GM21529 (cell line): ENCODE results near the gene OS9.

Source experiments
- ATAC-seq: cut with Tn5 transposase; IDR thresholded peaks from one replicate; pipeline ENCODE4 v1.9.1; 2021; ENCODE audit not compliant: unreplicated experiment

OS9 gene

GRCh38 chr12:57751788-57752667 is 58.1 kb downstream of the OS9 start, which contains the start of gene CDK4:
CDK4 (minus strand) TSS chr12:57752310; CDS start chr12:57751717, 593 bp downstream.
- ATAC-seq: peak; percentile 66

- ATAC-seq: no peak
Measured at GRCh38 chr12:57752668-57753000, 58.7 kb downstream of the OS9 start.

- no peak for ATAC-seq
Measured at GRCh38 chr12:57753756-57754337, 59.9 kb downstream of the OS9 start.

- ATAC-seq: peak; percentile 40
Measured at GRCh38 chr12:57754411-57755193, 60.7 kb downstream of the OS9 start, which contains the start of gene MARCHF9. MARCHF9 (plus strand) TSS chr12:57755103; CDS start chr12:57755529, 426 bp downstream.

- no peak for ATAC-seq
Measured at GRCh38 chr12:57755194-57755453, 61.2 kb downstream of the OS9 start.

GRCh38 chr12:57755454-57756372 is 61.8 kb downstream of the OS9 start:
- ATAC-seq: no peak

- ATAC-seq: peak; percentile 22
Measured at GRCh38 chr12:57756406-57757341, 62.7 kb downstream of the OS9 start.

- no peak for ATAC-seq
Measured at GRCh38 chr12:57757771-57758170, 63.8 kb downstream of the OS9 start.

- no peak for ATAC-seq
Measured at GRCh38 chr12:57758552-57759359, 64.8 kb downstream of the OS9 start.

- ATAC-seq: no peak
Measured at GRCh38 chr12:57759360-57759980, 65.5 kb downstream of the OS9 start.

GRCh38 chr12:57760347-57760982 is 66.5 kb downstream of the OS9 start:
- ATAC-seq: no peak

- ATAC-seq: no peak
Measured at GRCh38 chr12:57761391-57761998, 67.6 kb downstream of the OS9 start.

- ATAC-seq: no peak
Measured at GRCh38 chr12:57762463-57762862, 68.5 kb downstream of the OS9 start.

- no peak for ATAC-seq
Measured at GRCh38 chr12:57763881-57764661, 70.1 kb downstream of the OS9 start.

- ATAC-seq: no peak
Measured at GRCh38 chr12:57764662-57765002, 70.7 kb downstream of the OS9 start.

GRCh38 chr12:57765003-57765697 is 71.2 kb downstream of the OS9 start:
- peak; percentile 67 for ATAC-seq
